ENCODE measurements around the gene STIP1.
A peak's percentile ranks its signal among the peaks of the same experiment; 100 is the strongest.

Gene STIP1

DNA sequence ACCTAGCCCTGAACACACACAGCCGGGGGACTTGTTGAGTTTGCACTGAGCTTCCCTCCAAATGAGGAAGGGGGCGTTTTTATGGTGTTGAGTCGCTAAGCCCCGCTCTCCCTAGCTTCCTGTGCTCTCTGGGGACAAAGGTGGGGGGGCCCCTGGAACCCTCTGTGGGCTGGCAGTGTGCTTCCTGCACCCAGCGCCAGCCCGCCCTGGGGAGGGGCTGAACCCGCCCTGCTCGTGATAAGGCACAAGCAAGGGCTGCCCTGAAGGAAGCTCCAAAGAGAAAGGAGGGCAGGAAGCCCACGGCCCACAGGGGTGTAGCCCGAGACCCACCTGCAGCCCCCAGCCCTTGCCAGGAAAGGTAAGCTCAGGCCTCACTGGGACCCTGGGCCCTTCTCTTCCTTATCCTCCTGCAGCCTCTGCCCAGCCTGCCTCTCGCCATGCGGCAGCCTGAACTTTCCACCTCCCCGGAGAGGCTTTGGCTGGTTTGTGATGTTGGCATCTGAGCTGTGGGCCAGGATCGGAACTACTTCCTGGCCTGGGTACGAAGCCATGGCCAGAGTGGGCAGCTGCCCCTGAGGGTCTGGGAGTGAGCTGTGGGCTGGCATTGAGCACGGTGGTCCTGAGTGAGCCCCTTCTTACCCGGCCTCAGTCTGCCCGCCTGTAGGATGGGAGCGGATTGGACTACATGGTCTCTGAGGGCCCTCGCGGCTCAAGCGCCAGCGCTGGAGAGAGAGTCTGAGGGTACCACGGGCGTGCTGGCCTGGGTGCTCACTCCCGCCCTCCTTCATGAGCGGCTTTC, 20.7 kb downstream of the STIP1 start, which contains the start of gene FERMT3:
Gene FERMT3, plus strand, starts transcription at position 265 of the 799 bp plus-strand sequence. CDS start 644 bp downstream, outside the sequence.
- peak within 1 kb of the TSS; percentile 83 for H3K27ac ChIP-seq
- H3K36me3 ChIP-seq (replicated peaks): peaks cover 39% of the 10 kb centered on the region
- H3K4me3 ChIP-seq (ENCODE audit: low read depth, low read length): no peak within 1 kb of the TSS
- TF ChIP-seq, protein P1, sequence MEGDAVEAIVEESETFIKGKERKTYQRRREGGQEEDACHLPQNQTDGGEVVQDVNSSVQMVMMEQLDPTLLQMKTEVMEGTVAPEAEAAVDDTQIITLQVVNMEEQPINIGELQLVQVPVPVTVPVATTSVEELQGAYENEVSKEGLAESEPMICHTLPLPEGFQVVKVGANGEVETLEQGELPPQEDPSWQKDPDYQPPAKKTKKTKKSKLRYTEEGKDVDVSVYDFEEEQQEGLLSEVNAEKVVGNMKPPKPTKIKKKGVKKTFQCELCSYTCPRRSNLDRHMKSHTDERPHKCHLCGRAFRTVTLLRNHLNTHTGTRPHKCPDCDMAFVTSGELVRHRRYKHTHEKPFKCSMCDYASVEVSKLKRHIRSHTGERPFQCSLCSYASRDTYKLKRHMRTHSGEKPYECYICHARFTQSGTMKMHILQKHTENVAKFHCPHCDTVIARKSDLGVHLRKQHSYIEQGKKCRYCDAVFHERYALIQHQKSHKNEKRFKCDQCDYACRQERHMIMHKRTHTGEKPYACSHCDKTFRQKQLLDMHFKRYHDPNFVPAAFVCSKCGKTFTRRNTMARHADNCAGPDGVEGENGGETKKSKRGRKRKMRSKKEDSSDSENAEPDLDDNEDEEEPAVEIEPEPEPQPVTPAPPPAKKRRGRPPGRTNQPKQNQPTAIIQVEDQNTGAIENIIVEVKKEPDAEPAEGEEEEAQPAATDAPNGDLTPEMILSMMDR (IDR thresholded peaks at IDR 0.05; ENCODE audit: low read depth, low read length, missing control alignments): no peak
- in situ Hi-C loops (cut with HindIII; ENCODE audit: low pct_ligation_motif_present, low sequenced_read_pairs): no loop called here
- no peak for DNase-seq
- no peaks in the 10 kb centered on the region for H3K27me3 ChIP-seq (replicated peaks)

DNA sequence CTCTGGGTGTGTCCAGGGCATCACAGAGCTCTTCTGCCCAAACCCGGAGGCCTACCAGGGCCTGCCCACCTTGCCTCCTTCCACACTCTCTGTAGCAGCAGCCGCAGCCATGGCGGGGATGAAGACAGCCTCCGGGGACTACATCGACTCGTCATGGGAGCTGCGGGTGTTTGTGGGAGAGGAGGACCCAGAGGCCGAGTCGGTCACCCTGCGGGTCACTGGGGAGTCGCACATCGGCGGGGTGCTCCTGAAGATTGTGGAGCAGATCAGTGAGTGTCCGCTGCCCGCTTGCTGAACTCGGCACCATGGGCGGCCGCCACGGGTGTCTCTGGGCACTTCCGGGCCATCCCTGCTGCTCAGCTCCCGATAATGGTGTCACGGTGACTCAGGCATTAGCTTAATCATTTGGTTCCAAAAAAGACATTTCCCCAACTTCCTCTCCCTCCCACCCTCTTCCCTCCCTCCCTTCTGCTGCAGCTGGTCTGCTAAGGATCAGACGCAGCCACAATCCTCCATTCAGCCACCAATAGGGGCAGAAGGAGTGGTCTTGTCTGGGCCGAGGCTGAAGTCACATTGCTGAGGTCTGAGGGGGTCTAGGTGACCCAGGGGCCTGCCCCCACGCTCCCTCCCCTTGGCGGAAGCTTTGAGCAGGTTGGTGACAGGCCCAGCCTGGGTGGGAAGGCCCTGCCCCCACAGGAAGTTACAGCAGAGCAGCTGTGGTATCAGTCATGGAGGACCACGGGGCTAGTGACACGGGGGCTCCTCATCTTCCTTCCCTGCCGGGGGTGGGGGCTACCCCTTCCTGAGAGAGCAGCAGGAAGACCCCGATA, 21.5 kb downstream of the STIP1 start:
- peak overlapping the region; percentile 15 for H3K4me3 ChIP-seq (ENCODE audit: low read depth, low read length)
- peak overlapping the region; percentile 83 for H3K27ac ChIP-seq
- DNase-seq: peak; percentile 84
- H3K27me3 ChIP-seq (replicated peaks): no peaks in the 10 kb centered on the region
- TF ChIP-seq, protein P1 (IDR thresholded peaks at IDR 0.05; ENCODE audit: low read depth, low read length, missing control alignments): no peak
- H3K36me3 ChIP-seq (replicated peaks): peaks cover 32% of the 10 kb centered on the region
- in situ Hi-C loops (cut with HindIII; ENCODE audit: low pct_ligation_motif_present, low sequenced_read_pairs): no loop called here

DNA sequence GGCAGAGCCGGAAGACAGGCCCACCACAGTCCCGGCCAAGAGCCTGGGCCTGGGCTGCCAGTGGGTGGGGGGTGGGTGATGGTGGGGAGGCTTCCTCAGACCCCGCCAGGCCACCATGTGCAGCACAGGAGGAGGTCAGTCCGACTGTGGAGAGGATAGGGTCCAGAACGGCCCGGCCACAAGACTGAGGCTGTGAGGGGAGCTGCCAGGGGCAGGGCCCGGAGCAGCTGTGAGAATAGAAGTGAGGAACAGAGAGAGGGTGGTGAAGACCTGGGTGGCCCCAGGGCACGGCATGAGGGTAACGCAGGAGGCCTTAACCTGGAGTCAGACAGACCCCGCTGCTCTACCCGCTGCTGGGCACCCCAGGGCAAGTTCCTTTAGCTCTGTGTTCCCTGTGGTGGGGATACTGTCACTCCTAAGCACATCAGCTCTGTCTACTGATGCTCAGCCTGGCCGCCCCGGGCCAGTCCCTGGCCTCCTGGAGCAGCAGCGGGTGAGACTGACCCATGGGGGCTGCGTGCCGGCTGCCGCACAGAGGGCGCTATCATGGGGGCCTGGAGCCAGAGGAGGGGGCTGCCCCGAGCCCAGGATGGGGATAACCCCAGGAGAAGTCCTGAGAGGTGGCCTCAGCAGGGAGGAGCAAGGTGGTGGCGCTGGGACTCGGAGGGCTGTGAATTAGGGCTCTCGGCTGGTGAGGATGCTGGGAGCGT, 22.3 kb downstream of the STIP1 start:
- Histone ChIP-seq H3K27ac (peak overlapping the region; percentile 83), H3K27me3 (replicated peaks) (no peaks in the 10 kb centered on the region), H3K4me3 (ENCODE audit: low read depth, low read length) (no peak overlapping the region), H3K36me3 (replicated peaks) (peaks cover 24% of the 10 kb centered on the region)
- in situ Hi-C loops (cut with HindIII; ENCODE audit: low pct_ligation_motif_present, low sequenced_read_pairs): no loop called here
- DNase-seq: no peak
- TF ChIP-seq, protein P1 (IDR thresholded peaks at IDR 0.05; ENCODE audit: low read depth, low read length, missing control alignments): no peak

DNA sequence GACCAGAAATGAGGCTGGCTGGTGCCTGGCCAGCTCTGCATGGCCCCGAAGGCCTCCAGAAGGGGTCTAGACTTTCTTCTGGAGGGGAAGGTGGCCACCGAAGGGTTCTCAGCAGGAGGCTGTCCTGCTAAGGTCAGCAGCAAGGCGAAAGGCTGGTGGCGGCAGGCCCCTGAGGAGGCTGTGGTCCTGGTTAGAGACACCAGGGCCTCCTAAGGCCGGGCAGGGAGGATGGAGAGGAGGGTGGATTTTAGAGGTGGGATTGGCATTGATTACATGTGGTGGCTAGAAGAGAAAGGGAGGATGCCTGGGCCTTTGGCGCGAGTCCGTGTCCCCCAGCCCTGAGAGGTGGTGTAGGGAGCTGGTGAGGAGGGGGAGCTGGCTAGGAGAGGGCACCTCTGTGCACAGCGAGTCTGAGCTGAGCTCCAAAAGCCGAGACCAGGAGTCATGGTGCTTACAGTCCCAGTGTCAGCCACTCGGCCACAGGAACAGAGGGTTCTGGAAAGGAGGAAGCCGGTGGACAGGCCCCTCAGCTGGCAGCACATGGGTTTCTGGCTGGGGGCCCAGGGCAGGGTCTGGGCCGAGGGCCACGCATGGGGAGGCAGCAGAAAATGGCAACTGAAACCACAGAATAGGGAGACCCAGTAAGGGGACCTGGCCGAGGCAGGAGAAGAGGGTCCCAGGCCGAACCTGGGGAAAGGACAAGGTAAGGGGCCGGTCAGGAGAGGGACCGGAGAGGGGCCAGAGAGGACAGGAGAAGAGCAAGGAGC, 23.0 kb downstream of the STIP1 start:
- TF ChIP-seq, protein P1 (IDR thresholded peaks at IDR 0.05; ENCODE audit: low read depth, low read length, missing control alignments): no peak
- no peak overlapping the region for H3K27ac ChIP-seq
- H3K27me3 ChIP-seq (replicated peaks): no peaks in the 10 kb centered on the region
- peaks cover 17% of the 10 kb centered on the region for H3K36me3 ChIP-seq (replicated peaks)
- in situ Hi-C loops (cut with HindIII; ENCODE audit: low pct_ligation_motif_present, low sequenced_read_pairs): no loop called here
- no peak overlapping the region for H3K4me3 ChIP-seq (ENCODE audit: low read depth, low read length)
- no peak for DNase-seq

DNA sequence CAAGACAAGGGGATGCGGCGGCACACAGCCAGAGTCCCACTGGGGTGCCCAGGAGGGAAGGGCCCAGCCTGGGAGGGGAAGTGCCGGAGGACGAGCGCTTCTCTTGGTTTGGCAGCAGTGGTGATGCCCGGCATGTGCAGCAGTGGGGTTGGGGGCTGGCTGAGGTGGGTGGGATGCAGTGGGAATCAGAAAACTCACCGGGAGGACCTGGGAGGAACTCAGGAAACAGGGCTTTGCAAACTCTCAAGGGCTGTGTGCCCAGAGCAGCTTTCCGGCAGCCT, 23.5 kb downstream of the STIP1 start:
- in situ Hi-C loops (cut with HindIII; ENCODE audit: low pct_ligation_motif_present, low sequenced_read_pairs): no loop called here
- Histone ChIP-seq H3K36me3 (replicated peaks) (peaks cover 13% of the 10 kb centered on the region), H3K4me3 (ENCODE audit: low read depth, low read length) (no peak overlapping the region), H3K27ac (no peak overlapping the region), H3K27me3 (replicated peaks) (no peaks in the 10 kb centered on the region)
- TF ChIP-seq, protein P1 (IDR thresholded peaks at IDR 0.05; ENCODE audit: low read depth, low read length, missing control alignments): no peak
- no peak for DNase-seq
